OCI-LY3 (cell line): ENCODE results near the gene SYCN.

Experiments
- CTCF ChIP-seq: fragments of 200-600, 300-600 bp; sonication (generic); IDR thresholded peaks from 2 replicates; pipeline ENCODE4 v1.5.1; 2014; ENCODE audit warnings: antibody characterized with exemption, low read length, low read depth
- EZH2phosphoT487 ChIP-seq: fragments of 200-600 bp; shearing (Covaris generic); IDR thresholded peaks from 2 replicates; pipeline ENCODE4 v1.6.1; 2018; ENCODE audit warnings: antibody characterized with exemption, mixed run types, low read depth

GRCh38 chr19:39158646-39159260, 45.3 kb downstream of the SYCN start:
- TF ChIP-seq CTCF (no peak), EZH2phosphoT487 (no peak)
